Spleen (tissue), 11 donors: ENCODE results near the gene TNS4. TPM values are rescaled to one million over a fixed set of nuclear protein-coding genes. Genes with fewer than 3 reads are reported as not detected.

Experiments used
- DNase-seq: peaks from one replicate; pipeline ENCODE4 v3.0.0-alpha.2; 2020
- H3K27ac ChIP-seq, 8 donors: fragments of 200-600 bp; sonication (generic) in 7 of 8; 1 replicate in 4 of 8; 2 replicates in 4 of 8; pipeline versions ENCODE4 v1.5.0 to v1.8.0; 2016 to 2021; ENCODE audit warnings: inconsistent platforms in 4 of 8, mild to moderate bottlenecking in 4 of 8, moderate library complexity in 1 of 8
- H3K27me3 ChIP-seq, 7 donors: fragments of 200-600 bp; sonication (generic) in 6 of 7; replicated peaks in 1 of 7; 1 replicate in 4 of 7; 2 replicates in 3 of 7; pipeline versions ENCODE4 v1.5.0 to v1.8.0; 2016 to 2021; ENCODE audit warnings: inconsistent platforms in 3 of 7, mild to moderate bottlenecking in 1 of 7
- H3K36me3 ChIP-seq, 6 donors: fragments of 200-600 bp; sonication (generic) in 5 of 6; 1 replicate in 4 of 6; 2 replicates in 2 of 6; pipeline versions ENCODE4 v1.5.0 to v1.8.0; 2016 to 2021; ENCODE audit warnings: inconsistent platforms in 2 of 6
- H3K4me1 ChIP-seq, 6 donors: fragments of 200-600 bp; sonication (generic) in 5 of 6; 1 replicate in 3 of 6; 2 replicates in 3 of 6; pipeline versions ENCODE4 v1.5.0 to v1.8.0; 2016 to 2021; ENCODE audit warnings: inconsistent platforms in 3 of 6
- H3K4me3 ChIP-seq, 8 donors: fragments of 200-600 bp; sonication (generic) in 7 of 8; 1 replicate in 4 of 8; 2 replicates in 4 of 8; pipeline versions ENCODE4 v1.5.0 to v1.8.0; 2016 to 2021; ENCODE audit warnings: inconsistent platforms in 4 of 8, mild to moderate bottlenecking in 4 of 8, moderate library complexity in 2 of 8
- H3K9me3 ChIP-seq, 8 donors: fragments of 200-600 bp; sonication (generic) in 7 of 8; 1 replicate in 4 of 8; 2 replicates in 4 of 8; pipeline versions ENCODE4 v1.5.0 to v1.8.0; 2016 to 2021; ENCODE audit warnings: inconsistent platforms in 4 of 8
- POLR2A ChIP-seq, 3 donors: fragments of 450-650 bp; IDR thresholded peaks; one replicate each; pipeline ENCODE4 v1.5.1; 2017; ENCODE audit warnings: antibody characterized with exemption in 3 of 3, mild to moderate bottlenecking in 1 of 3
- POLR2AphosphoS5 ChIP-seq, 3 donors: sonication (generic); formaldehyde crosslinking; IDR thresholded peaks; one replicate each; pipeline ENCODE4 v1.5.1; 2017; ENCODE audit warnings: antibody characterized with exemption in 3 of 3
- WGBS, 5 donors: extraction: QIAGEN DNeasy Blood & Tissue Kit in 3 of 5; methylation state at CpG; one replicate each; pipeline versions ENCODE4 v1.1.5 to v1.1.7; 2013 to 2018; 5-methylcytosine and 5-hydroxymethylcytosine counted together
- intact Hi-C: fragments of 100-400 bp; cut with DNase I; formaldehyde crosslinking; loops from one replicate; pipeline ENCODE4 v1.15.0; 2023; ENCODE audit warnings: low total_unique reads
- polyA plus RNA-seq, 3 donors: library from polyadenylated mRNA; stranded (reverse); fragments of 200-250 nt; gene quantifications; one replicate each; pipeline ENCODE4 v1.2.1, GENCODE V29; 2013
- total RNA-seq, 7 donors: library from RNA; depleted of rRNA in 3 of 7; stranded (reverse); fragments of >200 nt in 3 of 7; fragmentation: NEBNext Ultra II Directional in 4 of 7; extraction: Animal tissue kit (Norgen Biotek cat#: 25700) in 4 of 7; gene quantifications; one replicate each; pipeline versions ENCODE4 v1.1.0 to v1.2.1, GENCODE V29; 2016 to 2021
- TF ChIP-seq, protein P1 (sequence below), 11 experiments: fragments of 200-600 bp in 7 of 11; fragments of 450-650 bp in 4 of 11; sonication (generic) in 4 of 11; IDR thresholded peaks in 8 of 11; conservative IDR thresholded peaks in 3 of 11; 1 replicate in 7 of 11; 2 replicates in 4 of 11; pipeline versions ENCODE4 v1.4.0 to v1.8.0; 2016 to 2021; ENCODE audit warnings: antibody characterized with exemption in 11 of 11, inconsistent platforms in 4 of 11, mild to moderate bottlenecking in 1 of 11
- donor health status: healthy with polysubstance abuse.
- donor health status: DM: no; HTN: no; CAD: no; lungs with moderate emphysema.
- donor health status: DM: no; HTN: no; CAD: no.
- donor health status: Bipolar disorder and iron deficiency.
- donor health status: healthy.
- donor health status: DM: no; HTN: no; CAD: no.
- donor health status: DM: yes; HTN: yes; CAD: no.

Gene TNS4
- total and polyA plus RNA-seq, 10 donors, result 0.14 to 1.3 (median 0.37) TPM; not detected in 1

DNA sequence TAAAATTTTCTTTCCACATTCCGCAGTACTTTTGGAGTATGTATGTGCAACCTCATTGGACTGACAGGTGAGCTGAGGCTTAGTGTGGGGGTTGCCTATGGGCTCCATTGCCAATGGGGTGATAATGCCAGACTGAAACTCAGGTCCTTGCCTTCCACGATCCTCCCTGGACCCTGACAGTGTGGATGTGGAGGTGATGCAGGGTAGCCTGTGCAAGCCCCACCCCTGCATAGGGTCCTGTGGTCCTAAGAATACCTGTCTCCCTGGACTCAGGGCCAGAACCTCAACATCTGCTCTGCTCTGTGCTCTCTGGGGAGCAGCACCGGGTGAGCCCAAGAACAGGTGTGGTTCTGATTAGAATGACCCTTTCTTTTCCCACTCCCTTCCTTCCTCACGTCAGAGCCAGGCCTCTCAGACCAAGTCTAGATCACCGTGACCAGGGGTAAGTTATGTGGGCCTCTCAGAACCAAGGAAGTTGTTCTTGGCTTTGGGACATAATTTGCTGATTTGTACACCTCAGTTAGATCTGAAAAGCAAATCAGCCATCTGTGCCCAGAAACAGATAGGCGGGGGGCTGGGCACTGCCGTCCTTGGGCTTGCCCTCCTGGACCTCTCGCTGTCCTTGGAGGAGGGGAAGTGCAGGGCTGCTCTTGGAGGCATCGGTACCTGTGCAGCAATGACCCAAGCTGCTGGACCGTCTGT, 8.4 kb upstream of the TNS4 start:
- peak; percentile 23 for DNase-seq
- peaks cover 0 to 9% (median 0%) of the 10 kb centered on the region in 6 donors for H3K4me1 ChIP-seq
- intact Hi-C loops, result no loop called here
- H3K27ac ChIP-seq, result no peak overlapping the region
- no peak overlapping the region for H3K4me3 ChIP-seq
- no peaks in the 10 kb centered on the region for H3K36me3 ChIP-seq
- H3K9me3 ChIP-seq, result no peaks in the 10 kb centered on the region
- TF ChIP-seq POLR2AphosphoS5 (IDR thresholded peaks at IDR 0.05) (no peak), POLR2A (IDR thresholded peaks at IDR 0.05) (no peak)
- TF ChIP-seq, protein P1, sequence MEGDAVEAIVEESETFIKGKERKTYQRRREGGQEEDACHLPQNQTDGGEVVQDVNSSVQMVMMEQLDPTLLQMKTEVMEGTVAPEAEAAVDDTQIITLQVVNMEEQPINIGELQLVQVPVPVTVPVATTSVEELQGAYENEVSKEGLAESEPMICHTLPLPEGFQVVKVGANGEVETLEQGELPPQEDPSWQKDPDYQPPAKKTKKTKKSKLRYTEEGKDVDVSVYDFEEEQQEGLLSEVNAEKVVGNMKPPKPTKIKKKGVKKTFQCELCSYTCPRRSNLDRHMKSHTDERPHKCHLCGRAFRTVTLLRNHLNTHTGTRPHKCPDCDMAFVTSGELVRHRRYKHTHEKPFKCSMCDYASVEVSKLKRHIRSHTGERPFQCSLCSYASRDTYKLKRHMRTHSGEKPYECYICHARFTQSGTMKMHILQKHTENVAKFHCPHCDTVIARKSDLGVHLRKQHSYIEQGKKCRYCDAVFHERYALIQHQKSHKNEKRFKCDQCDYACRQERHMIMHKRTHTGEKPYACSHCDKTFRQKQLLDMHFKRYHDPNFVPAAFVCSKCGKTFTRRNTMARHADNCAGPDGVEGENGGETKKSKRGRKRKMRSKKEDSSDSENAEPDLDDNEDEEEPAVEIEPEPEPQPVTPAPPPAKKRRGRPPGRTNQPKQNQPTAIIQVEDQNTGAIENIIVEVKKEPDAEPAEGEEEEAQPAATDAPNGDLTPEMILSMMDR (IDR thresholded peaks at IDR 0.05 in 8 of 11, conservative IDR thresholded peaks at IDR 0.05 in 3 of 11), result no peak
- 75 to 94% (median 88%) methylated on average over 10 of the region's 10 CpGs for WGBS, 5 donors
- H3K27me3 ChIP-seq, result peaks cover 0 to 5% (median 0%) of the 10 kb centered on the region in 7 donors

DNA sequence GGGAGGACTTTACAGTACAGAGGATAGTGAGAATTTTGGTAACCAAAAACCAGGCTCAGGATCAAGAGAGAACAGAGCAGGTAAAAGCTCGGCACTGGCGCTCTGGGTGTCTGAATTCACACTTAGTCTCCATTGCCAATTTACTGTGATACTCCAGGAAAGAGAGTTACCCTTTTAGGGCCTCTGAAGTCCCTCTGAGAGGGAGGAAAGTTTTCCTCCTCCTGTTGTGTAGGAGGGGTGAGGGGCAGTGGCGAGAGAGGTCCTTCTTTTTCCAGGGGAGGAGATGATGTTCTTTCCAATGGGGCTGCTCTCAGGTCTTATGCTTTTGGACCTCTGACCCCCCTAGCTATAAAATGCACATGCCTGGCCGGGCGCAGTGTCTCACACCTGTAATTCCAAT, 5.4 kb upstream of the TNS4 start:
- Histone ChIP-seq H3K36me3 (no peaks in the 10 kb centered on the region), H3K4me3 (no peak overlapping the region), H3K4me1 (no peaks in the 10 kb centered on the region), H3K27ac (no peak overlapping the region), H3K9me3 (no peaks in the 10 kb centered on the region), H3K27me3 (no peaks in the 10 kb centered on the region)
- DNase-seq, result peak; percentile 31
- WGBS, 5 donors, result 86 to 92% (median 90%) methylated on average over 5 of the region's 5 CpGs
- TF ChIP-seq POLR2A (IDR thresholded peaks at IDR 0.05) (no peak), POLR2AphosphoS5 (IDR thresholded peaks at IDR 0.05) (no peak)
- TF ChIP-seq, protein P1 (IDR thresholded peaks at IDR 0.05 in 8 of 11, conservative IDR thresholded peaks at IDR 0.05 in 3 of 11), result no peak
- intact Hi-C loops, result no loop called here

DNA sequence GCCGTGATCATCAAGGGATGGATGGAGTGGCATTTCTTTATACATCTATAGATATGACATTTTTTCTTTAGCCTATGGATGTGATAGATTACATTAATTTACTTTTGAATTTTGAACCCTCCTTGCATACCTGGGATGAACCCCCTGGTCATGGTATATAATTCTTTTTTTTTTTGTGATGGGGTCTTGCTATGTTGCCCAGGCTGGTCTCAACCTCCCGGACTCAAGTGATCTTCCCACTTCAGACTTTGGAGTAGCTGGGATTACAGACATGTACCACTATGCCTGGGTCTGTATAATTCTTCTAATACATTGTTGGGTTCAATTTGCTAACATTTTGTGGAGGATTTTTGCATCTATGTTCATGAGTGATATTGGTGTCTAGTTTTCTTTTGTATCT, 1.7 kb upstream of the TNS4 start:
- 80 to 95% (median 88%) methylated on average over 2 of the region's 2 CpGs for WGBS, 5 donors
- DNase-seq, result no peak
- H3K36me3 ChIP-seq, result no peaks in the 10 kb centered on the region
- no peak overlapping the region for H3K4me3 ChIP-seq
- H3K4me1 ChIP-seq, result peaks cover 0 to 17% (median 11%) of the 10 kb centered on the region in 6 donors
- TF ChIP-seq, protein P1 (IDR thresholded peaks at IDR 0.05 in 8 of 11, conservative IDR thresholded peaks at IDR 0.05 in 3 of 11), result no peak
- TF ChIP-seq POLR2AphosphoS5 (IDR thresholded peaks at IDR 0.05), result no peak
- TF ChIP-seq POLR2A (IDR thresholded peaks at IDR 0.05), result no peak
- no peaks in the 10 kb centered on the region for H3K9me3 ChIP-seq
- H3K27ac ChIP-seq, result no peak overlapping the region
- peaks cover 0 to 20% (median 5%) of the 10 kb centered on the region in 7 donors for H3K27me3 ChIP-seq
- intact Hi-C loops, result no loop called here

DNA sequence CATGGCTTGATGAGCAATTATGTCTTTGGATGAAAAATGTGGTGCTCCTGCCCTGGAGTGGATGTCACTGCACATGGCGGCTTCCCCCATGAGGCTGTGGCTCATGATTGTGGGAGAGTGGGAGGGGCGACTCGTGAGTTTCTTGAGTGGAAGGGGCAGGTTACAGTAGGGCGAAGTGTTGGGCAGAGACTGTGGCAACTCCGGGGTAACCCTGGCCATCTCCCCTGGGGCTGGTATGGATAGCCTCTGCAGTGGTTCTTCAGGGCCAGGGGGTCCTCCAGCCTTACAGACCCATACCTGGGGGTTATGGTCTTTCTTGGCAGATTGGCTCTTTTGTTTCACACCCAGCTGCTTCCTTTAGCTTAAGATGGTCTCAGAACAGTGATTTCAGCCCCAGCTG, 1.3 kb upstream of the TNS4 start:
- Histone ChIP-seq H3K27me3 (peaks cover 0 to 20% (median 5%) of the 10 kb centered on the region in 7 donors), H3K4me1 (peaks cover 0 to 17% (median 11%) of the 10 kb centered on the region in 6 donors), H3K9me3 (no peaks in the 10 kb centered on the region), H3K4me3 (no peak overlapping the region), H3K36me3 (no peaks in the 10 kb centered on the region), H3K27ac (no peak overlapping the region)
- 92 to 97% (median 92%) methylated on average over 5 of the region's 5 CpGs for WGBS, 5 donors
- intact Hi-C loops, result no loop called here
- TF ChIP-seq POLR2AphosphoS5 (IDR thresholded peaks at IDR 0.05), result no peak
- no peak for TF ChIP-seq POLR2A (IDR thresholded peaks at IDR 0.05)
- TF ChIP-seq, protein P1 (IDR thresholded peaks at IDR 0.05 in 8 of 11, conservative IDR thresholded peaks at IDR 0.05 in 3 of 11), result no peak
- DNase-seq, result peak; percentile 33
